ENCODE data around the gene SPSB1. TPM values are rescaled to one million over a fixed set of nuclear protein-coding genes. Genes with fewer than 3 reads are reported as not detected.

The SPSB1 gene
- total RNA-seq, 1 donor from 2014 or later, result 8.9 TPM

GRCh38 chr1:9368356-9368755, 75.7 kb downstream of the SPSB1 start:
- Mint-ChIP-seq H3K27me3 (ENCODE audit: insufficient read depth) (no peaks in the 10 kb centered on the region), H3K9me3 (no peaks in the 10 kb centered on the region), H3K27ac (no peak overlapping the region), H3K4me3 (no peak overlapping the region), H3K36me3 (ENCODE audit: low read depth) (no peaks in the 10 kb centered on the region), H3K4me1 (ENCODE audit: low read depth) (no peaks in the 10 kb centered on the region)
- DNase-seq (ENCODE audit: low spot score), result no peak
- intact Hi-C loops (cut with micrococcal nuclease), result no loop called here

GRCh38 chr1:9369964-9370788, 77.5 kb downstream of the SPSB1 start:
- DNase-seq (ENCODE audit: low spot score), result no peak
- H3K27ac Mint-ChIP-seq, result no peak overlapping the region
- H3K9me3 Mint-ChIP-seq, result no peaks in the 10 kb centered on the region
- no peak overlapping the region for H3K4me3 Mint-ChIP-seq
- H3K36me3 Mint-ChIP-seq (ENCODE audit: low read depth), result no peaks in the 10 kb centered on the region
- H3K27me3 Mint-ChIP-seq (ENCODE audit: insufficient read depth), result no peaks in the 10 kb centered on the region
- intact Hi-C loops (cut with micrococcal nuclease), result no loop called here
- no peaks in the 10 kb centered on the region for H3K4me1 Mint-ChIP-seq (ENCODE audit: low read depth)

GRCh38 chr1:9371391-9371935, 78.8 kb downstream of the SPSB1 start:
- no peaks in the 10 kb centered on the region for H3K27me3 Mint-ChIP-seq (ENCODE audit: insufficient read depth)
- no peaks in the 10 kb centered on the region for H3K9me3 Mint-ChIP-seq
- no peaks in the 10 kb centered on the region for H3K36me3 Mint-ChIP-seq (ENCODE audit: low read depth)
- no peak for DNase-seq (ENCODE audit: low spot score)
- intact Hi-C loops (cut with micrococcal nuclease), result no loop called here
- H3K27ac Mint-ChIP-seq, result no peak overlapping the region
- H3K4me3 Mint-ChIP-seq, result no peak overlapping the region
- no peaks in the 10 kb centered on the region for H3K4me1 Mint-ChIP-seq (ENCODE audit: low read depth)

- no peaks in the 10 kb centered on the region for H3K27me3 Mint-ChIP-seq (ENCODE audit: insufficient read depth)
Measured at GRCh38 chr1:9371951-9372350, 79.3 kb downstream of the SPSB1 start.

DNA sequence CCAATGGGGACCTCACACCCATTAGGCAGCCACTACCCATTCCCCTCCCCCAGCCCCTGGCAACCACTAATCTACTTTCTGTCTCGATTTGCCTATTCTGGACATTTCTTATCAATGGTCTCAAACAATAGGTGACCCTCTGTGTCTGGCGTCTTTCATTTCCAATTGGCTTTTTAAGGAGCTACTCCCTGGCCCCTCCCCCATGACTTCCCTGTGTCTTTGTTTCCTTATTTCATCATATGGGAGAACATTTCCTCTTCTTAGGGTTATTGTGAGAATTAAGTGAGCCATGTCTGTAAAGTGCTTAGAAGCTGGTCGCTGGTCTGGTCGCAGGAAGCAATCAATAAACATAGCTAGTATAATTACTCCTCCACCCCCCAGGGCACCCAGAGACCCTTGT, 80.9 kb downstream of the SPSB1 start:
- H3K27ac Mint-ChIP-seq, result no peak overlapping the region
- H3K4me3 Mint-ChIP-seq, result no peak overlapping the region
- no peaks in the 10 kb centered on the region for H3K9me3 Mint-ChIP-seq
- no peaks in the 10 kb centered on the region for H3K27me3 Mint-ChIP-seq (ENCODE audit: insufficient read depth)
- intact Hi-C loops (cut with micrococcal nuclease), result no loop called here
- no peak for DNase-seq (ENCODE audit: low spot score)
- no peaks in the 10 kb centered on the region for H3K36me3 Mint-ChIP-seq (ENCODE audit: low read depth)
- no peaks in the 10 kb centered on the region for H3K4me1 Mint-ChIP-seq (ENCODE audit: low read depth)

More at GRCh38 chr1:9371951-9372350, 79.3 kb downstream of the SPSB1 start:
- H3K4me1 Mint-ChIP-seq (ENCODE audit: low read depth), result no peaks in the 10 kb centered on the region
- H3K4me3 Mint-ChIP-seq, result no peak overlapping the region
- H3K9me3 Mint-ChIP-seq, result no peaks in the 10 kb centered on the region
- H3K36me3 Mint-ChIP-seq (ENCODE audit: low read depth), result no peaks in the 10 kb centered on the region
- H3K27ac Mint-ChIP-seq, result no peak overlapping the region
- intact Hi-C loops (cut with micrococcal nuclease), result no loop called here
- no peak for DNase-seq (ENCODE audit: low spot score)

- H3K4me3 Mint-ChIP-seq, result no peak overlapping the region
- no peaks in the 10 kb centered on the region for H3K27me3 Mint-ChIP-seq (ENCODE audit: insufficient read depth)
- no peak for DNase-seq (ENCODE audit: low spot score)
- H3K36me3 Mint-ChIP-seq (ENCODE audit: low read depth), result no peaks in the 10 kb centered on the region
- intact Hi-C loops (cut with micrococcal nuclease), result no loop called here
- H3K9me3 Mint-ChIP-seq, result no peaks in the 10 kb centered on the region
- H3K4me1 Mint-ChIP-seq (ENCODE audit: low read depth), result no peaks in the 10 kb centered on the region
- no peak overlapping the region for H3K27ac Mint-ChIP-seq
Measured at GRCh38 chr1:9374748-9375341, 82.2 kb downstream of the SPSB1 start.

DNA sequence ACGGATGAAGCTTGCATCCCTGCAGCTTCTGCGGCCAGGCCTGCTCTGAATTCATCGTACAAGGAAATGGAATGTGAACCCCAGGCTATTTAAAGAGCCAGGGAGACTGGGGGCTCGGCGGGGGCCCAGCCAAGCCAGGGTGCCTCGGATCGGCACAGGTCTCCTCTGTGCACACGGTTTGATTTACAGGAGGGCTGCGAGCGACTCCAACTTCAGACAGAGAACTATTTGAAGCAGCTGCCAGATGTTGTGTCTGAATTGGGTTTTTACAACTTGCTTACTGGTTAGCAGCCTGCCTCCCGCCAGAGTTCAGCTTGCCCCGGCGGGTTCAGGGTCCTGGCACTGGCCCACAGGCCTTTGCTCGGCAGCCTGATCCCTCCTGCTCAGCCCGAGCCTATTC, 83.2 kb downstream of the SPSB1 start:
- Mint-ChIP-seq H3K36me3 (ENCODE audit: low read depth) (no peaks in the 10 kb centered on the region), H3K27me3 (ENCODE audit: insufficient read depth) (peaks cover 1% of the 10 kb centered on the region), H3K4me1 (ENCODE audit: low read depth) (no peaks in the 10 kb centered on the region), H3K27ac (no peak overlapping the region), H3K9me3 (no peaks in the 10 kb centered on the region), H3K4me3 (no peak overlapping the region)
- DNase-seq (ENCODE audit: low spot score), result no peak
- intact Hi-C loops (cut with micrococcal nuclease), result no loop called here

DNA sequence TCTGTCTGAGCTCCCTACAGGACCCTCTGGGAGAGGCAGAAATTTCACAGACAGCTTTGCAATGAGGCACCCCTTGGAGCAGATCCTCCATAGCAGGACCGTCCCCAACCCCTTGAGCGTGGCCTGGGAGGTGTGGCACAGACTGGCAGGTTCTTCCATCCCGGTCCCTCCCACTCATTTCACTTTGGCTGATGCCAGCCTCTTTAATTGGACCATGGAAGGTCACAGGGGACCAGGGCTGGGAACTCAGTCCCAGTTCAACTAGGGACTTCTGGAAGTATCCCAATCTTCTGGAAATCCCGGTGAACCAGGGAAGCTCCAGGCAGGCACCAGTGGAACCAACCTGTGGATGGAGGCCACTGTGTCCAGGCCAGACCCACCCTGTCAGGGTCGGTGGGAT, 83.7 kb downstream of the SPSB1 start:
- no peak overlapping the region for H3K4me3 Mint-ChIP-seq
- H3K4me1 Mint-ChIP-seq (ENCODE audit: low read depth), result no peaks in the 10 kb centered on the region
- peaks cover 1% of the 10 kb centered on the region for H3K27me3 Mint-ChIP-seq (ENCODE audit: insufficient read depth)
- no peaks in the 10 kb centered on the region for H3K9me3 Mint-ChIP-seq
- intact Hi-C loops (cut with micrococcal nuclease), result no loop called here
- H3K36me3 Mint-ChIP-seq (ENCODE audit: low read depth), result no peaks in the 10 kb centered on the region
- no peak overlapping the region for H3K27ac Mint-ChIP-seq
- no peak for DNase-seq (ENCODE audit: low spot score)

GRCh38 chr1:9376886-9377333, 84.2 kb downstream of the SPSB1 start:
- intact Hi-C loops (cut with micrococcal nuclease), result no loop called here
- Mint-ChIP-seq H3K4me1 (ENCODE audit: low read depth) (no peaks in the 10 kb centered on the region), H3K9me3 (no peaks in the 10 kb centered on the region)

GRCh38 chr1:9378801-9379200, 86.1 kb downstream of the SPSB1 start:
- DNase-seq (ENCODE audit: low spot score), result no peak
- intact Hi-C loops (cut with micrococcal nuclease), result no loop called here
- peaks cover 1% of the 10 kb centered on the region for H3K27me3 Mint-ChIP-seq (ENCODE audit: insufficient read depth)
- H3K27ac Mint-ChIP-seq, result no peak overlapping the region
- H3K9me3 Mint-ChIP-seq, result no peaks in the 10 kb centered on the region
- H3K36me3 Mint-ChIP-seq (ENCODE audit: low read depth), result no peaks in the 10 kb centered on the region
- no peak overlapping the region for H3K4me3 Mint-ChIP-seq
- H3K4me1 Mint-ChIP-seq (ENCODE audit: low read depth), result no peaks in the 10 kb centered on the region

More at GRCh38 chr1:9376886-9377333, 84.2 kb downstream of the SPSB1 start:
- H3K4me3 Mint-ChIP-seq, result no peak overlapping the region
- H3K36me3 Mint-ChIP-seq (ENCODE audit: low read depth), result no peaks in the 10 kb centered on the region
- H3K27me3 Mint-ChIP-seq (ENCODE audit: insufficient read depth), result peaks cover 1% of the 10 kb centered on the region
- DNase-seq (ENCODE audit: low spot score), result no peak
- H3K27ac Mint-ChIP-seq, result no peak overlapping the region

DNA sequence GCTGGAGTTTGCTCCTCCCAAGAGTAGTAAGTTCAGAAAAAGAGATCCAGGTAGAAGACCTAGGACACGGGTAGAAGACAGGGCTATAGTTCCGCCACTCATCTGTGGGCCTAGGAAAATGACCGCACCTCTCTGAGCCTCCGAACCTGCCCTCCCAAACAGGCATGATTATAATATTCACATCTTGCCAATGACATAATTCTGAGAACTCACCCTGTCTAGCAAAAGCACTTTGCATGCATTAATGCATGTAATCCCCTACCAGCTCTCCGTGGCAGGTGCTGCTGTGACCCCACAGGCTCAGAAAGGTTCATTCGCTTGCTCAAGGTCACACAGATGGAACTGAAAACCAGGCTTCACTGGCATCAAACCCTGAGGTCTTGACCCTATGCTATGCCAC, 88.0 kb downstream of the SPSB1 start:
- no peak overlapping the region for H3K4me3 Mint-ChIP-seq
- H3K9me3 Mint-ChIP-seq, result no peaks in the 10 kb centered on the region
- H3K36me3 Mint-ChIP-seq (ENCODE audit: low read depth), result no peaks in the 10 kb centered on the region
- intact Hi-C loops (cut with micrococcal nuclease), result no loop called here
- DNase-seq (ENCODE audit: low spot score), result no peak
- H3K27ac Mint-ChIP-seq, result no peak overlapping the region
- peaks cover 1% of the 10 kb centered on the region for H3K27me3 Mint-ChIP-seq (ENCODE audit: insufficient read depth)
- no peaks in the 10 kb centered on the region for H3K4me1 Mint-ChIP-seq (ENCODE audit: low read depth)

DNA sequence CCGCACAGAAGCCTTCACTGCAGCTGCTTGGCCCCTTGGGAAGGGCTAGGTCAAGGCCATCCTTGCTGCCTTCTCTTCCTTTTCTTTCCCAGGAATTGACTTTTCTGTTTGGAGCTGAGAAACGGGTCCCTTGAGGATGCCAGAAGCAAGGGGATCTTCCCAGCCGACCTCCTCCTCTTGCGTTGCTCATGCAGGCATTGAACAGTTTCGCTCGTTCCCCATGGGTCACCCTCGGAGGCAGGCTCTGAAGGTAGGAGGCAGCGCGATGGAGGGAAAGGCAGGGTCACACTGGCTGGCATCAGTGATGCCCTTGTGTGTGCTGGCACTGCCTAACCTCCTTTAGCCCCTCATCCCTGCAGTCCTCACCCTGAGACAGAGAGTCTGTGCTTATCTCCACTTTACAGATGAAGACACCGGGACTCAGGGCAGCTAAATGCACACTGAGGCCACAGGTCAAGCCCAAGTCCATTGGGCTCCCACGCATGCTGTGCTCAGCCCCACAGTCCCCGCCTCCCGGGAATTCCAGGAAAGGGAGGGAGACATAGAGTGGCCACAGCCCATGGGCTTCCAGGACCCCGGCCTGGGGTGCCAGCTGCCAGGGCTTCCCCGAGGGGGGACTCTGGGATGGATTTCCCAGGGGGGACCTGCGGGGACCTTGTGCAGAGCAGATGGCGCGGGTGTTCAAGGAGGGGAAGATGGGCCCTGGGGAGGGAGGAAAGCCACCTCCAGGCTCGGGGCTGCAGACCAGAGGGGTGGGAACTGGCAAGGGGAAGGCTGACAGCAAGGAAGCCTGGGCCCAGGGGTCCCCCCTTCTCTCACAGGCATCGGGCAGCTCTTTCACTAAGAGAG, 90.2 kb downstream of the SPSB1 start:
- Mint-ChIP-seq H3K4me1 (ENCODE audit: low read depth) (peaks cover 9% of the 10 kb centered on the region), H3K4me3 (no peak overlapping the region), H3K27me3 (ENCODE audit: insufficient read depth) (peaks cover 6% of the 10 kb centered on the region), H3K27ac (no peak overlapping the region), H3K36me3 (ENCODE audit: low read depth) (no peaks in the 10 kb centered on the region), H3K9me3 (no peaks in the 10 kb centered on the region)
- intact Hi-C loops (cut with micrococcal nuclease), result no loop called here
- no peak for DNase-seq (ENCODE audit: low spot score)

- intact Hi-C loops (cut with micrococcal nuclease), result no loop called here
- no peaks in the 10 kb centered on the region for H3K36me3 Mint-ChIP-seq (ENCODE audit: low read depth)
- peaks cover 6% of the 10 kb centered on the region for H3K27me3 Mint-ChIP-seq (ENCODE audit: insufficient read depth)
- H3K9me3 Mint-ChIP-seq, result no peaks in the 10 kb centered on the region
- no peak overlapping the region for H3K27ac Mint-ChIP-seq
- no peak for DNase-seq (ENCODE audit: low spot score)
- H3K4me3 Mint-ChIP-seq, result no peak overlapping the region
- H3K4me1 Mint-ChIP-seq (ENCODE audit: low read depth), result peaks cover 9% of the 10 kb centered on the region
Measured at GRCh38 chr1:9384128-9384527, 91.4 kb downstream of the SPSB1 start.

All from activated T-helper 1 cell treated with anti-CD3 and anti-CD28 coated beads, Interleukin-12 subunit alpha, Interleukin-12 subunit beta, Interleukin-2, Interleukin-4 antibody, amounts not matched to agents 30 ng/mL and 10 ng/mL and 1 ng/mL, durations not matched to agents 14 hours and 24 hours and 36 hours (primary cell).